HG02798 (cell line): ENCODE data around the gene SLC25A22.

Source experiments
- ATAC-seq: cut with Tn5 transposase; IDR thresholded peaks from one replicate; pipeline ENCODE4 v1.9.1; 2021; ENCODE audit warnings: mild to moderate bottlenecking; ENCODE audit not compliant: unreplicated experiment, poor library complexity

SLC25A22 gene

DNA sequence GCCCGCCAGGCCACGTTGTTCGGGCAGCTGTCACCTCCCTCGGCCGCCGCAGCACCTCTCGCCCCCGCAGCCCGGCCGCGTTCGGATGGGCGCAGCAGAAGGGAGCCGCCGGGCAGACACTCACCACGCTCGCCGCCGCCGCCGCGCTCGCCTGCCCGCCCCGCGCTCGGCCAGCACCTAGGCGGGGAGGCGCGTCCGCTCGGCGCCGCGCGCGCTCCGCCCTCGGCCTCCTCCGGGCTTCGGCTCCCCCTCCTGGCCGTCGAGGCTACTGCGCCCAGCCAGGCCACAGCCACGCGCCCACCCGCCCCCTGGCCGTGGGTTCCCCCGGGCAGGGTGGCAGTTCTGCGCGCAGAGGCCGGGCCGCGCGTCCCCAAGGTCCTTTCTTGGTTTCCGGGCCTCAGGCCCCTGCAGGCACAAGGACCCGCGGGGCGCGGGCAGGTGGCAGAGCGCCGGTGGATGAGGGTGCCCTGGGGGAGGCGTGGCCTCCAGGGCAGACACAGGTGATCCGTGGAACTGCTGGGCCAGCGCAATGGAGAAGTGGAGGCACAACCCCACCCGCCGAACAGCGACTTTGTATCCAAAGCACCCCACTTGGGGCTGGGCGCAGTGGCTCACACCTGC lies at the start of gene SLC25A22:
TSS of gene SLC25A22 (minus strand) at position 189 of the 621 bp plus-strand sequence. CDS start 3,275 bp downstream, outside the sequence.
- ATAC-seq: peak; percentile 74

DNA sequence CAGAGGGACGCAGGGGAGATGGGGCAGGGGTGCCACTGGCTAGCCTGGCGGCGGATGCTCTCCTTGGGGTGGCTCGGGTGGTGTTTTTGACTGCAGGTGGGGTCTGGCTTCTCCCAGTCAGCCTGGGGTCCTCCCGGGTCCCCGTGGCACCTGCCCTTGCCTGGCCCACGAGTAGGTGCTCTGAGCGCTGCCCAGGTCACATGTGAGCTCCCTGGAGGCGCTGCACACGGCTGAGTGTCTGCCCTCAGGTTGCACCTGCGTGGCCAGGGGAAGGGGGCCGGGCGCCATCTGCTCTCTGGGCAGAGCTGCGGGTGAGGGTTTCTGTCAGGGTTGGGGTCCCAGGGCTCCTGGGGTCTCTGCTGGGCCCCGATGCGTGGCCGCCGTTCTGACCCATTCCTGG lies 49.8 kb upstream of the SLC25A22 start:
- no peak for ATAC-seq

DNA sequence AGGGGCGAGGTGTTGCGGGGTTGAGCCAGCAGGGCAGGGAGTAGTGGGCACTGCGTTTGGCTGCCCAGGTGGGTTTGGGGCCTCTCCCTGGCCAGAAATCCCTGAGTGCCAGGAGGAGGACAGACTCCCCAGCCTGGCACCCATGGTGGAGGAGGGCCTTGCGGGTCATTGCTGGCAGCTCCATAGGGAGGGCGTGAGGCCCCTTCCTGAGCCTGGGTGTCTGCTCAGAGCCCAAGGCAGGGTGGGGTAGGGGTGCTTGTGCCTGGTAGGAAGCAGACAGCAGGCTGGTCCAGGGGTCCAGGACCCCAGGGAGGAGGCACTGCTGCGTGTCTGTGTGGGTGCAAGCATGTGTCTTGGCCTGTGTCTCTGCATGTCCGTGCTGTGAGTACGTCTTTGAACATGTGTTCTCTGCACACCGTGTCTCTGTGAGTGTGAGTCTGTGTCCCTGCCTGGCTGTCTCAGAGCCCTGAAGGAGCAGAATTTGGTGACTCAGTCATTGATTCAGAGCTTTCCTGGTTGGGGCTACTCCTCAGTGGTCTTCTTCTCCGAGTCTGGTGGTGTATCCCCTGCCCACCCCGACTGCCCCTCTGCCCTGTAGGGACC lies 48.5 kb upstream of the SLC25A22 start:
- ATAC-seq: no peak

DNA sequence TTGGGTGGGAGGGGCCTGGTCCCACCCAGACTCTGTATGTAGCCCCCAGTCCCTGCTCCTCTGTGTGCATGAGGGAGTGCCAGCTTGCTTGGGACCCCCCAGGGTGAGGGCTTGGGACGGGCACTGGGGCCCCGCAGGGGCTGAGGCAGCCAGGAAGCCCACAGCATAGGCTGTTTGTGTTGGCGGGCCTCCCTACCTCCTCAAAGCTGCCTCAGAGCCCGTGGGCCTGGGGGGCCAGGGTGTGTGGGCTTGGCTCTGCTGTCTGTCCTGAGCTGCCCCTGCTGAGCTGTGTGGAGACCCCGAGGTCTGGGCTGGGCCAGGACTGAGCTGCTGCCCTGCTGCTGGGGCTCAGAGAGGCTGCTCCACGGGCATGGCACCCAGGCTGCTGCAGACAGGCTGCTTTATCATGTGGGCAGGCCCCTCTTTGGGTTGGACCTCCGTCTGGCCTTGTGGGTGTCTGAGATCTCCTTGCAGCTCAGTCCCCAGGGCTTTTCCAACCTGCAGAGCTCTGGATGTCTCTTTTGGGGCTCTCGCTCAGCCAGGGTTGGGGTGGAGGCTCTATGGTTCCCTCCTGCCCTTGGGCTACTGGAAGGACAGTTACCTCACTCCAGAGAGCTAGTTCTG lies 47.9 kb upstream of the SLC25A22 start:
- no peak for ATAC-seq

DNA sequence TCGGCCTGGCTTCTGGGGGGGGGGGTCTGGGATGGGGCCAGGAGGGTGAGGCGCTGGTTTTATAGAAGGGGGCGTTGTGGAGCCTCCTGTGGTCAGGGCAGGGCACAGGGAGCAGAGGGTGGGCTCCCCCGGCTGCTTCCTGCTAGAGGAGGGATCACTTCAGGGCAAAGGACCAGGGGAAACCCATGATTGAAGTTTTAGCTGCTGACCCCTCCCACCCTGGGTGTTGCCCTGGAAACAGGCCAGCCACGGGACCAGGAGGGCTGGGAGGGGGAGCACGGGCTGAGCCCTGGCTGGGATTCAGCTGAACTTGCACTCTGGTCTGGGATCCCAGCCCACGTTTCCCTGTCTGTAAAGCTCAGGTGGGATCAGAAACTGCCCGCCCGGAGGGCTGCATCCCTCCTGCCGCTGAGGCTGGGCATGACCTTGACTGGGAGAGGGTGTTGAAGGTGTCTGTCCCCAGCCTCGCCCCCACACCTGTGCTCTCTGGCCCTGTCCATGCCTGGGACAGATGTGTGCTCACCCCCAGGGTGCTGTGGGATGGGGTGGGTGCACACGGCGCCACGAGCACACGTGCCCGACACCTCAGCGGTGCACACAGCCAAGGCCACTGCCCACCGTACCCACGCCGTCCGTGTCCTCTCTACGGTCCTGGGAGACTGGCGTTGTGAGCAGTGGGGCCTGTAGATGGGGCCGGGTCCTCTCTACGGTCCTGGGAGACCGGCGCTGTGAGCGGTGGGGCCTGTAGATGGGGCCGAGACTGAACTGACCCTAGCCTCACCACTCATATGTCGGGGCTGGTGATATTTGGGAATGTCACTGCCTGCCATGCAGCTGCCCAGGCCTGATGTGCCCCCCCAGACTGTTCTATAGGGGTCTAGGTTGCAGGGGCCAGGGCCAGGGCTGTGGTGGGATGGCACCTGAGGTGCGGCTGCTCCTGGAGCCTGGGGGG lies 46.9 kb upstream of the SLC25A22 start:
- no peak for ATAC-seq

DNA sequence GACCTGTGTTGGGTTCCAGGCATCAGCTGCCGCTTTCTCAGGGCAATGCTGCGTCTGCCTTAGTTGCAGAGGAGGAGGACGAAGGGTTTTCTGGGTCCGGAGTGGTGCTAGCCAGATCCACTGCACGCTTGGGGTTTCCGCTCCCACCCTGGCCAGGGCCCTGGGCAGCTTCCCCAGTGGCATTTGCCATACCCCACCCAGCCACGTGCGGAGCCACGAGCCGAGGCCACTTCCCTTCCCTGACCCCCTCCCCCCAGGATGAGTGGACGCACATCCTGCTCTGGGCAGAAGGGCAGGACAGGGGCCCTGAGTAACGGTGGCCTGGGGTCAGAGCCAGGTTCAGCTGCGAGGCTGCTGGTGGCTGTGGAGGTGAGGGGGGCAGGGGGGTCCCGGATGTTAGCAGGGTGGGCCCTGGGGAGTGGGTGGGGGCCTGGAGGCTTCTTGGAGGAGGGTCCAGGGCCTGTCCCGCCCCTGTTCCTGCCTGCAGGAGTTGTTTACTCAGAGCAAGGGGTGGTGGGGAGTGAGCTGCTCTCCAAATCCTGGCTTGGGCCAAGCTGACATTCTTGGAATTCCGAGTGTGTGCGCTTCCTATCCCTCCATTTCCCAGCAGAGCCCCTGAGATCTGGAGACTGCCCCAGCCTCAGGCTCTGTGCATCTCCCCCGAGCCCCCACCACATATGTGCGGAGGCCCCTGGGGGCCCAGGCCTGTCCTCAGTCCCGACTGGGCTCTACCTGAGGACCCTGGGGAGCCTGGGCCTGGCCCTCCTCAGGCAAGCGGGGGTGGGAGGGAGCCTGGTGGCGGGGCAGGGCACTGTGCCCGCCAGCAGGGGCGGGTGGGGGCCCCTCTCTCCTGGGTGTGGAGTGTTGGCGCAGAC lies 46.0 kb upstream of the SLC25A22 start:
- ATAC-seq: no peak

DNA sequence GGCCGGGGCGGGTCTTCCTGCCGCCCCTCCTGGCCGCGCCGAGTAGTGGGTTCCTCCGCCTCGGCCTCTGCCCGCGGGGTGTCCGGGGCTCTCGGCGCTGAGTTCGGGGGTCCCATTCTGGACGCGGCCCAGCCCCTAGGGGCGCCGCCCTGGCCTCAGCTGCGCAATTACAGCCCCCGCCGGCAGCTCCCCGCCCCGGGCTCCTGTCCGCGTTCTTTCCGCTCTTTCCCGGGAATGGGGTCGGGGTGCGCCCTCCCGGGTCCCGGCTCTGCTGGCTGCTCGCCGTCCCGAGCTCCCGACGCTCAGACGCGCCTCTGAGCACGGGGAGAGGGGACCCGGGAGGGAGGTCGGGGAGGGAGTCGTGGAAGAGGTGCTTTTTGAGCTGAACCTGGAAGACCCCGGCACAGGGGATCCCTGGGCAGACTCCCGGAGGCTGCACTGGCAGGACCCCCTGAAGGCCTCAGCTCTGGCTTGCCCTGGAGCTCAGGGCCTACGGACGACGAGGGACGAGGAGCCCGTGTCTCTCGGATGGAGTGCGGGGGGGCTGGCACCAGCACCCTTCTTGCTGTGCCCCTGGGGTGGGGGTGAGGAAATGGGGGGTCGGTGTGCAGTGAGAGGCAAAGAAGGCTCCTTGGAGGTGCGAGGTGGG lies 45.1 kb upstream of the SLC25A22 start:
- ATAC-seq: peak; percentile 8

DNA sequence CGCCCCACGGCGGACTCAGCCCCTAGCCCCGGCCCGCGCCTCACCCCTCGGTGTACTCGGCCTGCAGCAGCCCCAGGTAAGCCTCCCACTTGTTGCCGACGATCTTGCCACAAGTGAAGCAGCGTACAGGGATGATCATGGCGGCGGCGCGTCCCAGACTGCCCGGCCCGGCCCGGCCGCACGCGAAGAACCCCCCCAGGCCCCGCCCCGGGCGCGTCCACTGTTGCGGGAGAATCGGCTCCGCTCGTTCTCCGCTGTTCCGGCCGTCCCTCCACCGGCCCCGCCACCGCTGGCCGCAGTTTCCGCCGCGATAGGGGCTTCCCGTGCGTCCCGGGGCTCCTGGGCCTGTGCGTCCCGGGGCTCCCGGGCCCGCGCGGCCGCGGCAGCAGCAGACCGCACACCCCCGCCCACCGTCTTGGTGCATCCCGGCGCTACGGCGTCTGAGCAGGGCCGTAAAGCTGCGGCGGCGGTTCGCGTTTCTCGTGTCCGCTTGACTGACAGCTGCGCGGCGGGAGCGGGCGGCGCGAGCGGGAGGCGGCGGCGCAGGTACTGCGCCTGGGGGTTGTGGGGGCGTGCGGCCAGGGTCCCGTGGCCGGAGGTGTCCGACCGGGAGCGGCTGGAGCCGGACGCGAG lies 44.4 kb upstream of the SLC25A22 start, which contains the start of the genes POLR2L and TSPAN4:
TSS of gene POLR2L (minus strand) at position 160 of the 633 bp plus-strand sequence. CDS start at position 139, 21 bp downstream.
TSS of gene TSPAN4 (plus strand) at position 483 of the 633 bp plus-strand sequence. CDS start 7,453 bp downstream, outside the sequence.
- ATAC-seq: peak; percentile 75

DNA sequence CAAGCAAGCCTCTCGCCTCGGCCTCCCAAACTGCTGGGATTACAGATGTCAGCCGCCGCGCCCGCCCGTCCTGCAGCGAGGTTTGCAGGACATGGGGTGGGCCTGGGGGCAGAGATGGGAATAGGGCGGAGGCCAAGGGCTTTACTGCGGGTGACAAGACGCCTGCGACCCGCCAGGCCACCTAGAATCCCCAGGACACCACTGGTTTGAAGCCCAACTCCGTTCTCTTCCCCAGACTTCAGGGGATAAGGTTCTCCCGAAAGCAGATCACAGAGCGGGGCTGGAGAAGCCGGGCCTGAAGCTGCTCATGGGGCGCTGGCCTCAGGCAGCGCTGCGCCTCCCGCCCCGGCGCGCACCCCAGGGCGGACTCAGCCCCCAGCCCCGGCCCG lies 43.9 kb upstream of the SLC25A22 start:
- no peak for ATAC-seq

DNA sequence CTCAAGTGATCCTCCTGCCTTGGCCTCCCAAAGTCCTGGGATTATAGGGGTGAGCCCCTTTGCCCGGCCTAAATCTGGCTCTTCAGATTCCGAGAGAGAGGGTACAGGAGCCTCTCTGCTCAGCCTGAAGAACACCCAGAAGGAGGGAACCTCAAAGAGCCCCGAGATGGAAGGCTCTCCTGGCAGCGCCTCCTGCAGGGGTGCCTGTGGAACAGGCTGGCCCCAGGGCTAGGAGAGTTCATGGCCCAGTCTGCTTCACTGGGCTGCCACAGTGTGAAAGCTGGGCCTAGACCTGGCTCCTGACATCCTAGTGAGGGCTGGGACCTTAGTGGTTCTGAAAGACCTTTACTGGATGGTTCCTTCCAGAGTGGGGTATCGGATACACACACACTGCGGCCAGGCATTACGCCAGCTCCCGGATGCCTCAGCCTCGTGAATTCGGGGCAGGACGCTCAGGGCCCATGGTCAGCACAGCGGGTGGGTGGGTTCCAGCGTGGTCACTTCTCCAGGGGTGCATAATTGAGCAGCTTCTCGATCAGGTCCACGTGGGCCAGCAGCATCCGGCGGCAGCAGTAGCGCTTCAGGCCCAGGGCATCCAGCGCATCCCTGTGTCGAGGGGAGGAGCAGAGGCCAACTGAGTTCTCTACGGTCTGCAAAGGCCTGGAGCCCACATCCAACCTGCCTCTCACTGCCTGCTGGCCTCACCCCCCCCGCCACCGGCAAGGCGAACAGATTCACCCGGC lies 42.0 kb upstream of the SLC25A22 start:
- ATAC-seq: no peak

DNA sequence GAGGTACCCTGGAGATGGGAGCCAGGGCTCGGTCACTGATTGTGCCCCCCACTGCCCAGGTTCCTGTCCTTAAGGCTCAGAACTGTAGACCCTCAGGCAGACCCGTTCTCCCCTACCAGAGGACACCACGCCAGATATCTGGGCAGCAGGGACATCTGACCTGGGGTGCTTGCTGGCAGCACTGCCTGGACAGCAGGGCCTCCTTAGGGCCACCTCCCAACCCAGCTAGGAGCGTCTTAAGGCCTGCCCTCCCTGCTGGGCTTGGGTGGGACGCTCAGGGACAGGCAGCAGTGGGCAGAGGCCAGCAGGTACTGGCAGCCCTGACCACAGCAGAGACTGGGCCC lies 41.2 kb upstream of the SLC25A22 start:
- ATAC-seq: no peak

DNA sequence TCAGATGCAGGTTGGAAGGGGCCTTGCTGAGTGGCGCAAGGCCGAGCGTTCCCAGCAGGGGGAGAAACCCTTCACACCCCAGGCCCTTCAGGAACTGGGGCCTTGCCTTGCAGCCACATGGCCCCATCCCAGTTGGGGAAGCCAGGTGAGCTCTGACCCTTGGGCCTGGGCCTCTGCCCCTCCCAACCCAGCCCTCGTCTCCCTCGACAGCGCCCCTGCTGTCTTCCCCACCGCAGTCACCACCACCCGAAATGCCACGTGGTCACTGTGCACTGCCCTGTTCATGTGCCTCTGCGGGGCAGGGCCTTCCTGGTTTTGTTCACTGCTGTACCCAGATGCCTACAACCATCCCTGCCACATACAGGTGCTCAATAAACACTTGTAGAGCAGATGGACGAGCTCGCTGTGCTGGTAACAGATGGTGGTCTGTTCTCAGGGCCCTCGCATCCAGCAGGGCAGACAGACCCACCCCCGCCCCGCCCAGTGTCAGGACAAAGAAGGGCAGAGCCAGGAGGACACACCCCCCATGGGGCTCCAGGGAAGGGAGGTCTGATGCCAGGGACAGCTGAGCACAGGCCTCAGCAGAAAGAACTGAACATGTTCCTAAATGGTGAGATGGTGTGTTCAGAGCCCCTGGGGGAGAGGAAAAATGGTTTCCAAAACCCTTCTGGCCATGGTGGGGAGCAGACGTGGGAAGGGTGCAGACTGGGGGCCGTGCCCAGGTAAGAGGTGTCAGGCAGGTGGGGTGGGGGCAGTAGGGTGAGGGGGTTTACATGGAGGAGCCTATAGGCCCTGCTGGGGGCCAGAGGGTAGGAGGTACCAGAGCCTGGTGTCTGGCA lies 40.6 kb upstream of the SLC25A22 start:
- ATAC-seq: no peak

DNA sequence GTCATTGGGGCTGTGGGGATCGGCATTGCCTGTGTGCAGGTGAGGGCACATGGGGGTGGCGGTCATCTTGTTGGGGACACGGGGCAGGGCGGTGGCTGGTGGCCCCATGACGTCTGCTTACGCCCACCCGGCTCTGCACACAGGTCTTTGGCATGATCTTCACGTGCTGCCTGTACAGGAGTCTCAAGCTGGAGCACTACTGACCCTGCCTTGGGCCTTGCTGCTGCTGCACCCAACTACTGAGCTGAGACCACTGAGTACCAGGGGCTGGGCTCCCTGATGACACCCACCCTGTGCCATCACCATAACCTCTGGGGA lies 39.9 kb upstream of the SLC25A22 start:
- ATAC-seq: no peak

DNA sequence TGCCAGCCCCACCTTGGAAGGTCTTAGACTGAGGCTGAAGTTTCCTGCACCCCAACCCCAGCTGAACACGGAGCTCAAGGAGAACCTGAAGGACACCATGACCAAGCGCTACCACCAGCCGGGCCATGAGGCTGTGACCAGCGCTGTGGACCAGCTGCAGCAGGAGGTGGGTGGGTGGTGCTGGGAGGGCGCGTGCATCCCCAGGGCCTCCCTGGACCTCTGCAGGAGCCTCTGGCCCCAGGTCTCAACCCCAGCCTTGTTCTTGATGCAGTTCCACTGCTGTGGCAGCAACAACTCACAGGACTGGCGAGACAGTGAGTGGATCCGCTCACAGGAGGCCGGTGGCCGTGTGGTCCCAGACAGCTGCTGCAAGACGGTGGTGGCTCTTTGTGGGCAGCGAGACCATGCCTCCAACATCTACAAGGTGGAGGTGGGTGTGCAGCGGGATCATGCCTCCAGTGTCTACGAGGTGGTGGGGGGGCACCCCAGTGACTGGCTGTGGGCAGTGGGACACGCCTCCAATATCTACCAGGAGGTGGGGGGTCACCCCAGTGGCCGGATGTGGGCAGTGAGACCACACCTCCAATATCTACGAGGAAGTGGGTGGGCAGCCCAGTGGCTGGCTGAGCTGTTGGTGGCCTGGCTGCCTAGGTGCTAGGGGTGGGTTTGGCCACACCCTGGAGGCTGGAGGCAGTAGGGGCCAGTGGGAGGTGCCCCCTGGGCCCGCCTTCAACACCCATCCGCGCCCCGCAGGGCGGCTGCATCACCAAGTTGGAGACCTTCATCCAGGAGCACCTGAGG lies 39.3 kb upstream of the SLC25A22 start:
- no peak for ATAC-seq

DNA sequence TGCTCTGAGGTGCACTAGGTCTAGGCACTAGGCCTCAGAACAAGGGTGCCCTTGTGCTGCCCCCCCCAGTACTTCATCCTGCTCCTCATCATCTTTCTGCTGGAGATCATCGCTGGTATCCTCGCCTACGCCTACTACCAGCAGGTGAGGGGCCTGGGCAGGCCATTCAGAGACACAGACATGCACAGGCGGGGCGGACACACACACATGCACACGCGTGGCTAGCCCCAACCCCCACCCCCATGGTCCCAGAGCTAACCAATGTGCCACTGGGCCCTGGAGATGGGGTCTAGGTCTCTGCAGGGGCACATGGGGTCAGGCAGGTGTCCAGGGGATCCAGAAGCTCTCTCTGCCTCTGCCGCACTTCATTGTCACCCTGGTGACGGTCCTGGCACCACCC lies 38.6 kb upstream of the SLC25A22 start:
- no peak for ATAC-seq

DNA sequence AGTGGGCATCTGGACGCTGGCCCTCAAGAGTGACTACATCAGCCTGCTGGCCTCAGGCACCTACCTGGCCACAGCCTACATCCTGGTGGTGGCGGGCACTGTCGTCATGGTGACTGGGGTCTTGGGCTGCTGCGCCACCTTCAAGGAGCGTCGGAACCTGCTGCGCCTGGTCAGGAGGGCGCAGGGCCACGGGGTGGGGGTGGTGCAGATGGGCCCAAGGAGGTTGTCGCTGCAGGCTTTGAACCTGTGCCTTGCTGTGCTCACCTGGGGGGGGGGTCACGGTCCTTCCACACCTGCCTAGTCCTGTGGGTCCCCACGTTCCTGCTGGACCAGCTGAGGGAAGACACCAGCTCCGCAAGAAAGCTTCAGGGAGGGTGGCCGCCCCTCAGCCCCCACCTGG lies 38.2 kb upstream of the SLC25A22 start:
- ATAC-seq: no peak
